T-cell (primary cell): Measurements from ENCODE around the gene LENG1. TPM values are rescaled to one million over a fixed set of nuclear protein-coding genes. Genes with fewer than 3 reads are reported as not detected.

Experiments used
- ATAC-seq, 4 experiments: fragments of 200-7000 bp in 3 of 4; fragments of 150-1000 bp in 1 of 4; cut with Tn5 transposase; replicated peaks in 1 of 4; 1 replicate in 3 of 4; 2 replicates in 1 of 4; pipeline ENCODE4 v1.10.0; 2021; ENCODE audit warnings: moderate library complexity in 3 of 4, mild to moderate bottlenecking in 2 of 4, moderate number of reproducible peaks in 1 of 4
- CTCF ChIA-PET, 2 donors: fragments of 300-600 bp; sonication (Branson Sonifier 250); formaldehyde crosslinking; loops; one replicate each; lab custom pipeline; 2022; ENCODE audit warnings: antibody characterized with exemption in 2 of 2; lab: Charles Lee
- POLR2A ChIA-PET, 2 donors: fragments of 300-600 bp; sonication (Branson Sonifier 250); formaldehyde crosslinking; loops; one replicate each; lab custom pipeline; 2022; ENCODE audit warnings: antibody characterized with exemption in 2 of 2; lab: Charles Lee
- DNase-seq, 35 experiments: peaks; one replicate each; pipeline versions ENCODE4 v3.0.0 to v3.0.0-alpha.2; 2013 to 2023
- H3K27ac ChIP-seq: one replicate; pipeline ENCODE4 v1.5.1; 2013; ENCODE audit warnings: low read length
- H3K27me3 ChIP-seq, 2 experiments: replicated peaks in 1 of 2; 1 replicate in 1 of 2; 2 replicates in 1 of 2; pipeline versions ENCODE4 v1.6.1 to v1.7.0; 2013; ENCODE audit warnings: low read length in 1 of 2, mixed read lengths in 1 of 2; ENCODE audit not compliant: control insufficient read depth in 2 of 2, insufficient read depth in 2 of 2; ENCODE audit errors: extremely low read depth in 1 of 2
- H3K36me3 ChIP-seq, 2 donors: 1 replicate in 1 of 2; 2 replicates in 1 of 2; pipeline versions ENCODE4 v1.6.1 to v1.7.0; 2013; ENCODE audit warnings: low read length in 1 of 2; ENCODE audit not compliant: control insufficient read depth in 2 of 2, insufficient read depth in 1 of 2; ENCODE audit errors: extremely low read depth in 1 of 2
- H3K4me1 ChIP-seq, 2 experiments: 1 replicate in 1 of 2; 2 replicates in 1 of 2; pipeline versions ENCODE4 v1.6.1 to v1.7.0; 2013; ENCODE audit warnings: low read length in 2 of 2, mixed read lengths in 1 of 2; ENCODE audit not compliant: insufficient read depth in 2 of 2, control insufficient read depth in 1 of 2; ENCODE audit errors: extremely low read depth in 1 of 2
- H3K4me3 ChIP-seq, 2 donors: 1 replicate in 1 of 2; 2 replicates in 1 of 2; pipeline versions ENCODE4 v1.5.1 to v1.7.0; 2013; ENCODE audit warnings: mild to moderate bottlenecking in 2 of 2, low read length in 1 of 2, moderate library complexity in 1 of 2; ENCODE audit not compliant: control insufficient read depth in 1 of 2; ENCODE audit errors: extremely low read depth in 1 of 2
- H3K9me3 ChIP-seq: 2 replicates; pipeline ENCODE4 v1.7.0; 2013
- H3K27ac Mint-ChIP-seq, 2 donors: one replicate each; pipeline ENCODE4 v1.8.0; 2020 to 2021; ENCODE audit warnings: mild to moderate bottlenecking in 2 of 2, mixed read lengths in 2 of 2
- H3K27me3 Mint-ChIP-seq, 2 donors: one replicate each; pipeline ENCODE4 v1.8.0; 2021 to 2022; ENCODE audit warnings: mixed read lengths in 2 of 2
- H3K36me3 Mint-ChIP-seq: one replicate; pipeline ENCODE4 v1.8.0; 2021; ENCODE audit warnings: mixed read lengths
- H3K4me1 Mint-ChIP-seq, 3 donors: one replicate each; pipeline ENCODE4 v1.8.0; 2020 to 2022; ENCODE audit warnings: mixed read lengths in 3 of 3, mild to moderate bottlenecking in 1 of 3
- H3K4me3 Mint-ChIP-seq, 3 donors: one replicate each; pipeline ENCODE4 v1.8.0; 2020 to 2022; ENCODE audit warnings: mild to moderate bottlenecking in 3 of 3, mixed read lengths in 3 of 3, moderate library complexity in 3 of 3
- H3K9me3 Mint-ChIP-seq, 3 donors: one replicate each; pipeline ENCODE4 v1.8.0; 2020 to 2022; ENCODE audit warnings: mixed read lengths in 3 of 3
- WGBS: methylation state at CpG from one replicate; pipeline ENCODE4 v1.1.5; 2013; ENCODE audit warnings: missing lambda C conversion rate; ENCODE audit not compliant: insufficient coverage; 5-methylcytosine and 5-hydroxymethylcytosine counted together
- total RNA-seq, 35 experiments: library from RNA in 6 of 35; stranded (reverse) in 6 of 35; fragments of 120-200 nt in 1 of 35; gene quantifications; one replicate each; pipeline versions ENCODE4 v1.2.1 to v1.2.4 and lab custom pipeline; 2013 to 2026

The LENG1 gene
- total RNA-seq, 5 donors from 2014 or later (not counting 1 experiment from before 2014, with no cell fraction given): 8.4 to 21.5 (median 19.2) TPM

DNA sequence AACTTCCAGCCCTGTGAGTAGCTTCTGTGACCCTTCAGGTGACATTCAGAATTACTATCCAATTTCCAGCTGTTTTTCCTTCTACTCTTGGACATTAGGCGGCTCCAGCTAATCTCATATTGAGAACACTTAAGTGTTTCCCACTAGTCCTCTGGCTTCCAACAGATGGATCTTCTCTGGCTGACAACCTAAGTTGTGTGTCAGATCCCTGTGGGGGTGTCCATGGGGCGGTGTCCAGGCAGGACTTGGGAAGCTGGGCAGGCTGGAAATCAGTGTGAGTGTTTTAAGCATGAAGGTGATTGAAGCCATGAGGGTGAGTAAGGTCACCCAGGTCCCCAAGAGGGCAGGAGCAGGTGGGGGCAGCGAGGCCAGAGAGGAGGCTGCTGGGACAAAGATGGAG lies 11.8 kb downstream of the LENG1 start:
- ATAC-seq: no peak
- DNase-seq: no peak
- Histone ChIP-seq H3K27ac (no peak overlapping the region), H3K36me3 (peaks cover 47 to 91% of the 10 kb centered on the region in 2 donors), H3K27me3 (no peaks in the 10 kb centered on the region), H3K4me1 (peaks cover 0 to 6% of the 10 kb centered on the region in 2 experiments), H3K4me3 (no peak overlapping the region), H3K9me3 (no peaks in the 10 kb centered on the region)
- peaks cover 61% of the 10 kb centered on the region for H3K36me3 Mint-ChIP-seq
- 100% methylated on average over 2 of the region's 3 CpGs for WGBS
- ChIA-PET CTCF (no interaction called here), POLR2A (no interaction called here)
- no peak overlapping the region for H3K4me3 Mint-ChIP-seq
- H3K4me1 Mint-ChIP-seq: peaks cover 0 to 2% (median 1%) of the 10 kb centered on the region in 3 donors
- no peaks in the 10 kb centered on the region for H3K27me3 Mint-ChIP-seq
- no peaks in the 10 kb centered on the region for H3K9me3 Mint-ChIP-seq
- no peak overlapping the region for H3K27ac Mint-ChIP-seq

DNA sequence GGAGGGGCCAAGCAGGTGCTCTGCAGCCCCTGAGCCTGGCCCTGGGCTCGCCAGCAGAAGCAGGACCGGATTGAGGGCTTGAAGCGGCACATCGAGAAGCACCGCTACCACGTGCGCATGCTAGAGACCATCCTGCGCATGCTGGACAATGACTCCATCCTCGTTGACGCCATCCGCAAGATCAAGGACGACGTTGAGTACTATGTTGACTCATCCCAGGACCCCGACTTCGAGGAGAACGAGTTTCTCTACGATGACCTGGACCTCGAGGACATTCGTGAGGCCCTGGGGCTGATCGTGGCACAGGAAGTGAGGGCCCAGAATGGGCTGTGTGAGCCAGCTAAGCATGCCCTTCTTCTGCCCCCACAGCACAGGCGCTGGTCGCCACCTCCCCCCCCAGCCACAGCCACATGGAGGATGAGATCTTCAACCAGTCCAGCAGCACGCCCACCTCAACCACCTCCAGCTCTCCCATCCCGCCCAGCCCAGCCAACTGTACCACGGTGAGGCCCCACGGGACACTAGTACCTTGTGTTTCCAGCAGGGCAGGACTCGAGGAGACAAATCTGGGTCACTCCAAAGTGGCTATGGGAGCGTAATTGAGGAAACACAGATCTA lies 13.9 kb downstream of the LENG1 start:
- no peaks in the 10 kb centered on the region for H3K9me3 ChIP-seq
- peaks cover 37 to 92% of the 10 kb centered on the region in 2 donors for H3K36me3 ChIP-seq
- H3K27ac ChIP-seq: no peak overlapping the region
- Mint-ChIP-seq H3K27ac (no peak overlapping the region), H3K4me1 (peaks cover 15 to 18% (median 16%) of the 10 kb centered on the region in 3 donors), H3K27me3 (no peaks in the 10 kb centered on the region), H3K9me3 (no peaks in the 10 kb centered on the region), H3K36me3 (peaks cover 54% of the 10 kb centered on the region), H3K4me3 (no peak overlapping the region)
- peaks cover 0 to 8% of the 10 kb centered on the region in 2 experiments for H3K4me1 ChIP-seq
- WGBS: 91% methylated on average over 22 of the region's 28 CpGs
- no peak overlapping the region for H3K4me3 ChIP-seq
- no peaks in the 10 kb centered on the region for H3K27me3 ChIP-seq
- ChIA-PET POLR2A (no interaction called here), CTCF (interaction anchor here in 1 of 2 donors (0.8 kb wide), 1 partner anchor 46 kb away, joined by 4 read pairs; no protein-coding TSS in a partner anchor)
- ATAC-seq (no peak), DNase-seq (no peak)

DNA sequence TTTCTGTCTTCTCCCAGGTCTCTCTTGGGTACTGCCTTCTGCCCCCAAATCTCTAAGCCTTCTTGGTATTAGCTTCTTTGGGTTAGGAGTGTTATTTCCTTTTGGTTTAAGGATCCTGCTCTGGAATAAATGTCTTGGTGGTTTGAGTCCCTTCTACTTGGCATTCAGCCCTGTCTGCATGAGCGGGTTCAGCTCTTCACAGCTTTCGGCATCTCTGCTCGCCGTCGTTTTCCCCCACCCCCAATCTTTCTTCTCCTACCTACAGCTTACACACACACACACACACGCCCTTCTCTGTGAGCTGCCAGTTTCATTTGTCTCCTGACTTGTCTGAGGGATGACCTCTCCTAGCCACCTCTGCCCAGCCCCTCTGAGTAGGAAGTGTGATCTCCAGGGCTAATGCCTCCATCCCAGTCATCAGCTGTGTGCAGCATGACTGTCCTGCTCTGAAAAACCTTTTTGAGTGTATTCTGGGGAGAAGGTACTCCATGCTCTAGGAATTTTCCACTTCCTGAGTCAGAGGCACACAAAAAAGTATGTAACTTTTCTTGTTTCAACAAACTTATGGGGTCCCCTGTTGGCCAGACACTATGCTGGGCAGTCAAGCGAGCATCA lies 17.2 kb downstream of the LENG1 start:
- ATAC-seq (no peak), DNase-seq (no peak)
- H3K27ac ChIP-seq: no peak overlapping the region
- H3K9me3 ChIP-seq: no peaks in the 10 kb centered on the region
- no peaks in the 10 kb centered on the region for H3K9me3 Mint-ChIP-seq
- H3K27me3 ChIP-seq: no peaks in the 10 kb centered on the region
- POLR2A ChIA-PET: no interaction called here
- peaks cover 4 to 34% of the 10 kb centered on the region in 2 experiments for H3K4me1 ChIP-seq
- peaks cover 37 to 41% (median 37%) of the 10 kb centered on the region in 3 donors for H3K4me1 Mint-ChIP-seq
- no CpG with 5 or more reads among the region's 7 CpGs for WGBS
- H3K4me3 Mint-ChIP-seq: no peak overlapping the region
- peaks cover 15 to 72% of the 10 kb centered on the region in 2 donors for H3K36me3 ChIP-seq
- peaks cover 41% of the 10 kb centered on the region for H3K36me3 Mint-ChIP-seq
- CTCF ChIA-PET: no interaction called here
- H3K27me3 Mint-ChIP-seq: no peaks in the 10 kb centered on the region
- peak overlapping the region in 1 of 2 donors; percentile 51 for H3K27ac Mint-ChIP-seq
- no peak overlapping the region for H3K4me3 ChIP-seq

DNA sequence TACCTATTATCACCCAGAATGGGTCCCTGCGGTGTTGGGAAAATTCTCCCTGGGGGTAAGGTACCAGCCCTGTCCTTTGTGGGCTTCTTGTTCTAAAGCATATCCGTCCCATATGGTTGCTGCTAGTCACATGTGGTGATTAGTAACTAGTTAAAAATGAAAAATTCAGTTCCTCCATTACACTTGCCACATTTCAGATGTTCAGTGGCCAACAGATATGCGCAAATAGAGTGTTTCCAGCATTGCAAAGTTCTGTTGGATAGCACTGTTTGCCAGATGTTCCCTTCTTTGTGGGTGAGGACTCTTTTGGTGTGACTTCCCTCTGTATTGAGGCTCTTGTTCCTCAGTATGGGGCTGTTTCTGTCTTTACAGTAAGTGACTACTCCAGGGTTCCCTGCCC lies 18.2 kb downstream of the LENG1 start:
- CTCF ChIA-PET: no interaction called here
- peaks cover 32% of the 10 kb centered on the region for H3K36me3 Mint-ChIP-seq

DNA sequence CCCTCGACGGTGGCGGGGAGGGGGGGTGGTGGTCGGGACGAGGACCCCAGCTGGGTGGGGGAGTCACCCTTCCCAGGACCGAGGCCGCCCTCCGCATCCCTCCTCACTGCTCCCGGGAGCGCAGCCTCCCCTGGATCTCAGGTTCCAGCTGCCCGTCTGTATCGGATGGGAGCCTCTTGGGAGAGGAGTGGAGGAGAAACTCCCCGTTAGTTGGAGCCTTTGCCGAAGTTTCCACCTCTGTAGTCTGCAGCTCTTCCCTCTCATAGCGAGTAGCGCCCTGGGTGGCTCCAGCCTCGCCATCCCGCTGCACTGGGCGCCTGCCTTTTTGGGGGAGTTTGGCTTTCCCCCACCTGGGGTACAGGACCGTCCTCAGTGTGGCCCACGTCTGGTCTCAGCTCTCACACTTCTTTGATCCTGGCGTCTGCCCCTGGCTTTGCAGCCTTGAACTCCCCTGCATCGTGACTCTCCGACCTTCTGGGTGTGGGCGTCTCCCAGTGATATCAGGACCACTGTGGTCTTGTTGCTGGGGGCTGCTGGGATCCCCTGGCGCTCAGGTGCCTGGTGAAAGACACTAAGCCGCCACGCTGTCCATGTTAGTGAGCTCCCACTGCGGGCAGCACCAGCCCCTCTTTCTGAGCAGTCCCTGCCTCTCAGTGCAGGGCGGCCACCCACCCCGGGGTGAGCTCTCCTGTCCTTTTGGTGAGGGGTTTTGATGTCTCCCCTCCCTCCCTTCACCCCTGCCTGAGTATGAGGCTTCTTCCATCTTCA lies 20.8 kb downstream of the LENG1 start:
- peak overlapping the region; percentile 16 for H3K27ac ChIP-seq
- Mint-ChIP-seq H3K36me3 (peaks cover 15% of the 10 kb centered on the region), H3K9me3 (no peaks in the 10 kb centered on the region), H3K4me1 (peaks cover 49 to 57% (median 54%) of the 10 kb centered on the region in 3 donors), H3K4me3 (peak overlapping the region; percentile 78 to 88 (median 87)), H3K27ac (peak overlapping the region; percentile 89 to 91), H3K27me3 (no peaks in the 10 kb centered on the region)
- ATAC-seq (no peak), DNase-seq (peak in 1 of 35 experiments; percentile 31)
- H3K4me3 ChIP-seq: peak overlapping the region; percentile 26 to 73
- POLR2A ChIA-PET: interaction anchor here in 1 of 2 donors (0.6 kb wide), 1 partner anchor 12 kb away, joined by 6 read pairs; no protein-coding TSS in a partner anchor
- CTCF ChIA-PET: no interaction called here
- H3K4me1 ChIP-seq: peaks cover 13 to 47% of the 10 kb centered on the region in 2 experiments
- H3K27me3 ChIP-seq: peaks cover 0 to 5% of the 10 kb centered on the region in 2 experiments
- peaks cover 6 to 36% of the 10 kb centered on the region in 2 donors for H3K36me3 ChIP-seq
- WGBS: 17% methylated on average over 10 of the region's 31 CpGs
- H3K9me3 ChIP-seq: no peaks in the 10 kb centered on the region

More for the DNA sequence above, 18.2 kb downstream of the LENG1 start:
- POLR2A ChIA-PET: no interaction called here
- Histone ChIP-seq H3K4me1 (peaks cover 8 to 39% of the 10 kb centered on the region in 2 experiments), H3K36me3 (peaks cover 15 to 63% of the 10 kb centered on the region in 2 donors), H3K9me3 (no peaks in the 10 kb centered on the region), H3K27me3 (no peaks in the 10 kb centered on the region), H3K4me3 (no peak overlapping the region), H3K27ac (no peak overlapping the region)
- no peak for ATAC-seq
- Mint-ChIP-seq H3K4me3 (no peak overlapping the region), H3K27me3 (no peaks in the 10 kb centered on the region), H3K4me1 (peaks cover 42 to 46% (median 42%) of the 10 kb centered on the region in 3 donors), H3K9me3 (no peaks in the 10 kb centered on the region), H3K27ac (no peak overlapping the region)
- WGBS: no CpG with 5 or more reads among the region's 3 CpGs
- no peak for DNase-seq
